CD4-positive, alpha-beta memory T cell (primary cell): ENCODE measurements around the gene OLA1. TPM values are rescaled to one million over a fixed set of nuclear protein-coding genes. Genes with fewer than 3 reads are reported as not detected.

Experiments
- CTCF ChIA-PET: fragments of 350-600 bp; sonication (Branson Sonifier 250); formaldehyde crosslinking; loops from one replicate; lab custom pipeline; 2021; ENCODE audit warnings: inconsistent platforms; ENCODE audit not compliant: partially characterized antibody; lab: Charles Lee
- POLR2A ChIA-PET: fragments of 350-600 bp; sonication (Branson Sonifier 250); formaldehyde crosslinking; loops from one replicate; lab custom pipeline; 2021; ENCODE audit not compliant: partially characterized antibody; lab: Charles Lee
- DNase-seq, 5 donors: peaks; one replicate each; pipeline versions ENCODE4 v3.0.0 to v3.0.0-alpha.2; 2020 to 2022; ENCODE audit warnings: mixed read lengths in 1 of 5
- H3K27ac ChIP-seq: one replicate; pipeline ENCODE4 v1.7.0; 2013; ENCODE audit warnings: low read depth, low read length
- H3K27me3 ChIP-seq: 2 replicates; pipeline ENCODE4 v1.7.0; 2013; ENCODE audit warnings: mild to moderate bottlenecking, low read length, moderate library complexity; ENCODE audit not compliant: insufficient read depth
- H3K36me3 ChIP-seq: 2 replicates; pipeline ENCODE4 v1.7.0; 2013; ENCODE audit warnings: mild to moderate bottlenecking, low read length, moderate library complexity; ENCODE audit not compliant: insufficient read depth
- H3K4me1 ChIP-seq: 2 replicates; pipeline ENCODE4 v1.7.0; 2013; ENCODE audit warnings: mild to moderate bottlenecking, low read length, moderate library complexity; ENCODE audit not compliant: insufficient read depth
- H3K4me3 ChIP-seq, 2 donors: one replicate each; pipeline ENCODE4 v1.7.0; 2013; ENCODE audit warnings: low read length in 2 of 2, mild to moderate bottlenecking in 1 of 2
- H3K9me3 ChIP-seq, 2 donors: one replicate each; pipeline ENCODE4 v1.7.0; 2013; ENCODE audit warnings: low read length in 2 of 2, control low read depth in 1 of 2; ENCODE audit not compliant: control insufficient read depth in 1 of 2
- H3K27ac Mint-ChIP-seq, 7 donors: one replicate each; pipeline ENCODE4 v1.8.0; 2020 to 2021; ENCODE audit warnings: mixed read lengths in 7 of 7, mild to moderate bottlenecking in 6 of 7, inconsistent platforms in 3 of 7, moderate library complexity in 3 of 7
- H3K27me3 Mint-ChIP-seq, 2 donors: one replicate each; pipeline ENCODE4 v1.8.0; 2020 to 2021; ENCODE audit warnings: mixed read lengths in 2 of 2
- H3K36me3 Mint-ChIP-seq, 2 donors: one replicate each; pipeline ENCODE4 v1.8.0; 2020 to 2021; ENCODE audit warnings: mixed read lengths in 2 of 2, inconsistent platforms in 1 of 2, mild to moderate bottlenecking in 1 of 2
- H3K4me1 Mint-ChIP-seq, 4 donors: one replicate each; pipeline ENCODE4 v1.8.0; 2020 to 2021; ENCODE audit warnings: mixed read lengths in 4 of 4, mild to moderate bottlenecking in 1 of 4
- H3K4me3 Mint-ChIP-seq, 8 donors: one replicate each; pipeline ENCODE4 v1.8.0; 2020 to 2021; ENCODE audit warnings: mixed read lengths in 8 of 8, mild to moderate bottlenecking in 7 of 8, moderate library complexity in 6 of 8, inconsistent platforms in 3 of 8
- H3K9me3 Mint-ChIP-seq, 8 donors: one replicate each; pipeline ENCODE4 v1.8.0; 2020 to 2021; ENCODE audit warnings: mixed read lengths in 8 of 8, mild to moderate bottlenecking in 5 of 8, inconsistent platforms in 3 of 8, moderate library complexity in 1 of 8
- intact Hi-C: fragments of 100-400 bp; cut with micrococcal nuclease; formaldehyde crosslinking; loops from one replicate; pipeline ENCODE4 v1.15.1; 2023
- polyA plus RNA-seq, 2 donors: library from polyadenylated mRNA; unstranded; fragments of 300-500 nt; fragmentation: Illumina TruSeq; gene quantifications; one replicate each; pipeline ENCODE4 v1.2.3, GENCODE V29; 2021
- total RNA-seq, 2 experiments: library from RNA; stranded (reverse); gene quantifications; one replicate each; pipeline ENCODE4 v1.2.3, GENCODE V29; 2021

OLA1 gene
- total and polyA plus RNA-seq, 4 experiments from 2014 or later: 31.1 to 77.1 (median 43.9) TPM

DNA sequence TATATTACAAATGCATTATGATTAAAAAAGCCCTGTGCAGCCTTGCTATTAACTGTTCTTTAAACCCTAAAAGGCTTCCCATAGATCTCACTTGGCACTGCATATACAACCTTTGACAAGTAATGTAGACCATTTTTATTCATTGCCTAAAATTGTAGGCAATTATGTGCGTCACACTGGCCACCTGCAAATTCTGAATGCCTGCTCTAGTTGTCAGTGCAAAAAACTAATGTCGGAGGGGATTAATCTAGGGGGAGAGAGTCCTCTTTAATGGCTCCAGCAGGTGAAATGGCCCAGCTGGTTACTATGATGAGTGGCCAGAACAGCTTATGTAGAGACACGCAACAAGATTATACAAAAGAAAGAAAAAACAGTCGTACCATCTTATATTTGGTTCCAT, 123.2 kb downstream of the OLA1 start:
- Histone ChIP-seq H3K36me3 (no peaks in the 10 kb centered on the region), H3K9me3 (no peaks in the 10 kb centered on the region), H3K27ac (no peak overlapping the region), H3K4me1 (no peaks in the 10 kb centered on the region), H3K4me3 (no peak overlapping the region), H3K27me3 (no peaks in the 10 kb centered on the region)
- intact Hi-C loops: no loop called here
- no peaks in the 10 kb centered on the region for H3K9me3 Mint-ChIP-seq
- no peaks in the 10 kb centered on the region for H3K27me3 Mint-ChIP-seq
- DNase-seq: no peak
- POLR2A ChIA-PET: no interaction called here
- peaks cover 7 to 27% of the 10 kb centered on the region in 2 donors for H3K36me3 Mint-ChIP-seq
- no peak overlapping the region for H3K27ac Mint-ChIP-seq
- H3K4me1 Mint-ChIP-seq: no peaks in the 10 kb centered on the region
- H3K4me3 Mint-ChIP-seq: no peak overlapping the region
- CTCF ChIA-PET: no interaction called here

DNA sequence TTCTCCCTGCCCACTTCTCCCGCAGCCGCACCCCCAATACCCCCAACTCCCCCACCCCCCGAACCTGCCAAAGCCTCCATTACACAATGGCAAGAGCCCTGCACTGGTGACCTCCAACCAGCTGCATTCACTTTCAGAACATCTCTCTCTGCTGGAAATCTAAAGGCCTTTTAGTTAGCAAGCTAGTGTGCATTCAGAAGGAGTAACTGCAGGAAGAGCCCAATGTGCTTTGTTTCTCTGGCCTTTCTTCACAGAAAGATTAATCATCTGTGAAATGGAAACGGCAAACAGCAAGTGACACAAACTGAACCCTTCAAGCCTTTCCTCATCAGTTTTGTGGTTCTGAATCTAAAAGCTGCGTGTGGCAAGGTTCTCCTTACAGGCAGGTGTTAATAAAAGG, 124.2 kb downstream of the OLA1 start:
- peaks cover 7 to 25% of the 10 kb centered on the region in 2 donors for H3K36me3 Mint-ChIP-seq
- no peaks in the 10 kb centered on the region for H3K27me3 Mint-ChIP-seq
- DNase-seq: no peak
- H3K4me3 Mint-ChIP-seq: no peak overlapping the region
- no peak overlapping the region for H3K27ac Mint-ChIP-seq
- POLR2A ChIA-PET: no interaction called here
- intact Hi-C loops: no loop called here
- Histone ChIP-seq H3K9me3 (no peaks in the 10 kb centered on the region), H3K4me3 (no peak overlapping the region), H3K36me3 (no peaks in the 10 kb centered on the region), H3K27ac (no peak overlapping the region), H3K27me3 (no peaks in the 10 kb centered on the region), H3K4me1 (no peaks in the 10 kb centered on the region)
- H3K4me1 Mint-ChIP-seq: no peaks in the 10 kb centered on the region
- CTCF ChIA-PET: no interaction called here
- H3K9me3 Mint-ChIP-seq: no peaks in the 10 kb centered on the region

DNA sequence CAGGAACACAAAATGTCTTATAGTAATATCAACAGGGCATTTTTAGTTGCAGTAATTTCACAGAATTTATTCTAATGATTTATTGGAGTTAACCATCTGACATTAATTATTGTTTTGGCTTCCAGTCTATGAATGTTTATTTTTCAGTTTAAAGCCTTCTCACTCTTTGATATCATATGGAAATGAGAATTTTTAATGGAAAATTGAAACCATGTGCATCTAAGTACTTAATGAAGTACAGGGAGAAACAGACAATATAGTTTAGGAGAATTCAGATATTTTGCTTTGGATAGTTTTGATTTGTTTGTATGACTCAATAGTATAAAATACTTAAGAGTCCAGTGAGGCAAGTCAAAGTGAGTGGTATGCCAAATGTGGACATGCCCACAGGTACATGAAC, 126.1 kb downstream of the OLA1 start:
- POLR2A ChIA-PET: no interaction called here

DNA sequence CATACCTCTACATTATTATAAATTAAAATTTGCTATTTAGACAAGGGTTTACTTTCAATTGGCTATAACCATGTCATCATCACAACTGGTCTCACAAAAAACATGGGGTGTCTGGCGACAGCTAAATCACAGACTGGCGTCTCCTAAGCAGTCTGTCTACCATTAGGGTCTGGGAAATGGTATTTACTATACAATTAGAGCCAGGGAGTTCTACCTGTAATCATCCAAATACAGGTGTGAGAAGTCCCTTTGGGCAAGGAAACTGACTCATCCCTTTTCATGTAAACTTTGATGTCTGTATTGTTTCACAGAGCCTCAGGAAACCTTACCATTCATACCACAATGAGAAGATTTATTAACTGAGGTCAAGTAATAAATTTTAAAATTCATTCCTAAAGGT, 126.7 kb downstream of the OLA1 start:
- Mint-ChIP-seq H3K27me3 (no peaks in the 10 kb centered on the region), H3K4me3 (no peak overlapping the region), H3K9me3 (no peaks in the 10 kb centered on the region), H3K4me1 (no peaks in the 10 kb centered on the region), H3K36me3 (peaks cover 12 to 31% of the 10 kb centered on the region in 2 donors), H3K27ac (no peak overlapping the region)
- intact Hi-C loops: no loop called here
- no peaks in the 10 kb centered on the region for H3K4me1 ChIP-seq
- no peaks in the 10 kb centered on the region for H3K9me3 ChIP-seq
- H3K36me3 ChIP-seq: no peaks in the 10 kb centered on the region
- H3K27ac ChIP-seq: no peak overlapping the region
- DNase-seq: no peak
- CTCF ChIA-PET: no interaction called here
- H3K27me3 ChIP-seq: no peaks in the 10 kb centered on the region
- H3K4me3 ChIP-seq: no peak overlapping the region
- POLR2A ChIA-PET: no interaction called here

More for the DNA sequence above, 126.1 kb downstream of the OLA1 start:
- CTCF ChIA-PET: no interaction called here
- Mint-ChIP-seq H3K4me3 (no peak overlapping the region), H3K9me3 (no peaks in the 10 kb centered on the region), H3K27me3 (no peaks in the 10 kb centered on the region), H3K4me1 (no peaks in the 10 kb centered on the region), H3K27ac (no peak overlapping the region), H3K36me3 (peaks cover 12 to 31% of the 10 kb centered on the region in 2 donors)
- Histone ChIP-seq H3K36me3 (no peaks in the 10 kb centered on the region), H3K27me3 (no peaks in the 10 kb centered on the region), H3K9me3 (no peaks in the 10 kb centered on the region), H3K27ac (no peak overlapping the region), H3K4me1 (no peaks in the 10 kb centered on the region), H3K4me3 (no peak overlapping the region)
- DNase-seq: no peak
- intact Hi-C loops: no loop called here

DNA sequence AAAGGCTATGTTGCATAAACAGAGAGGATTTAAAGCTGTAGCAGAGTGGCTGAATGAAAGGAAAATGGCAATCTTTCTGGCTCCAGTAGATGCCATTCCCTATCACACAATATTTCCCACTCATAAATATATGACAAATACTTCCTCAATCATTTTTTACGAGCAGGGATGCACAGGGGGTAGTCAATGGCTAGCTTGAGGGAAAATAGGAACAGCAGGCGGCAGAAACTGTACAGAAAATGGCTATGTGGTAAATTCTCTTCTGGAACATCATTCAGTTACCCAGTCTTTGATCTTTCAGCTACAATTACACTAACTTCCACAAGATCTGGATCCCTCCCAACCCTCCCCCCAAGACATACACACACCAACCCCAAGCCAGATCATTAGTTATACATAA, 127.2 kb downstream of the OLA1 start:
- H3K9me3 ChIP-seq: no peaks in the 10 kb centered on the region
- H3K27me3 ChIP-seq: no peaks in the 10 kb centered on the region
- no peak overlapping the region for H3K27ac ChIP-seq
- Mint-ChIP-seq H3K9me3 (no peaks in the 10 kb centered on the region), H3K4me1 (no peaks in the 10 kb centered on the region), H3K36me3 (peaks cover 12 to 31% of the 10 kb centered on the region in 2 donors), H3K27me3 (no peaks in the 10 kb centered on the region), H3K4me3 (no peak overlapping the region), H3K27ac (no peak overlapping the region)
- H3K4me1 ChIP-seq: no peaks in the 10 kb centered on the region
- ChIA-PET CTCF (no interaction called here), POLR2A (no interaction called here)
- no peaks in the 10 kb centered on the region for H3K36me3 ChIP-seq
- H3K4me3 ChIP-seq: no peak overlapping the region
- intact Hi-C loops: no loop called here
- no peak for DNase-seq

DNA sequence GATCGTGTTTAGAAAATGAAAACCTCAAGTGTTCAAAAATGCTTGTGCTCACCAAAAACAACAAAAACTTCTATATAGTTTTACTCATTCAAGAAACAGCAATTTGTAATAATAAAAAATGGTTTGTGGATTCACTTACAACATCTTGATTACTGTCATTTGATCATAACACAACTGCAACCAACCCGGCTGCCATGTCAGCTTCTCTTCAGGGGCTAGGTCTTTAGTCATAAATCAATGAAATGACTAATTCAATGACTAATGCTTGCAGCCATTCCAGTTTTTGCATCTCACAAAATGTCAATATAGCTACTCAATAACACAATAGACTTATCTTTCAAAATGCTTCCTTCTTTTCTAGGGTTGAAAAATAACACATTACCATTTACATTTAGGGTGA, 128.0 kb downstream of the OLA1 start:
- Mint-ChIP-seq H3K27ac (no peak overlapping the region), H3K36me3 (peaks cover 12 to 36% of the 10 kb centered on the region in 2 donors), H3K9me3 (no peaks in the 10 kb centered on the region), H3K4me1 (no peaks in the 10 kb centered on the region), H3K27me3 (no peaks in the 10 kb centered on the region), H3K4me3 (no peak overlapping the region)
- no peak for DNase-seq
- Histone ChIP-seq H3K9me3 (no peaks in the 10 kb centered on the region), H3K27me3 (no peaks in the 10 kb centered on the region), H3K4me1 (no peaks in the 10 kb centered on the region), H3K27ac (no peak overlapping the region), H3K36me3 (no peaks in the 10 kb centered on the region), H3K4me3 (no peak overlapping the region)
- intact Hi-C loops: no loop called here
- CTCF ChIA-PET: no interaction called here
- POLR2A ChIA-PET: no interaction called here

DNA sequence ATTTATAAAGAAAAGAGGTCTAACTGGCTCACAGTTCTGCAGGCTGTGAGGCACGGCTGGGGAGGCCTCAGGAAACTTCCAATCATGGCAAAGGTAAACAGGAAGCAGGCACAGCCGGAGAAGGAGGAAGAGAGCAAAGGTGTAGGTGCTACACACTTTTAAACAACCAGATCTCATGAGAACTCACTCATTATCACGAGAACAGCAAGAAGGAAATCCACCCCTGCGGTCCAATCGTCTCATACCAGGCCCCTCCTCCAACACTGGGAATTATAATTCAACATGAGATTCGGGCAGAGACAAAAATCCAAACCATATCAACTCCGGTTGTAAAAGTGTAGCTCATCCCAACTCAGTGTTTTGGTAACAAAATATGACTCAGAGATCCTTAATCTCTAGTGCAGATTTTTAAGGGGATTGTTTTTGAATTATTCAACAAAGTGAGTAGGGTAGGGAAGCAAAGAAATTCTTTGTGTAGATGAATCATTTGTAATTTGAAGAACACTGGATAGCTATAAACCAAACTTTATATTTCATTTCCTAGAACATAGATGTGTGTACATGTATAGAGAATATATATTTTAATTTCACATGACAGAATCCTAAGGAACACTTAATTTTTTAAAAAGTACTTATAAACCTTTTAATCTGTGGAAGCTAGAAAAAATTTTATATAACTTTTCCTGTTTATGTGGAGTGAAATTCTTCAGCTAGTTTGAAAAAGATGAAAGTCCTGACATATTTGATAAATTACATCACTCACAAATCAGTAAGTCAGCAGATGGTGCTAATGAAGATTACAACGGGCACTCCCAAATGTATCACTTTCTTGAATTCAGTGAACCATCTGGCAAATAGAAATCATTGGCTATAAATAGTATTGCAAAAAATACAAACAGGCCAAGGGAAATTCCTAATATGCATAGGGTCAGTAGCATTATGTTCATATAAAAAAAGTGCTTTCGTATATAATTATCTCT, 130.1 kb downstream of the OLA1 start:
- POLR2A ChIA-PET: no interaction called here
- intact Hi-C loops: no loop called here
- CTCF ChIA-PET: no interaction called here

More for the DNA sequence above, 130.1 kb downstream of the OLA1 start:
- Mint-ChIP-seq H3K27me3 (no peaks in the 10 kb centered on the region), H3K4me3 (no peak overlapping the region), H3K36me3 (peaks cover 12 to 39% of the 10 kb centered on the region in 2 donors), H3K9me3 (no peaks in the 10 kb centered on the region), H3K27ac (peak overlapping the region in 2 of 7 donors; percentile 3 to 15), H3K4me1 (no peaks in the 10 kb centered on the region)
- Histone ChIP-seq H3K36me3 (no peaks in the 10 kb centered on the region), H3K4me1 (no peaks in the 10 kb centered on the region), H3K9me3 (no peaks in the 10 kb centered on the region), H3K4me3 (no peak overlapping the region), H3K27me3 (no peaks in the 10 kb centered on the region), H3K27ac (no peak overlapping the region)
- DNase-seq: no peak
